BLaER1 treated with 17β-estradiol and CSF1 and Interleukin-3, amounts not matched to agents 10 nM and 100 nM (cell line): ENCODE results near the gene NFATC2IP.

Experiments
- H3K27ac ChIP-seq, 11 experiments: shearing (Covaris generic); formaldehyde crosslinking; 2 replicates each; pipeline ENCODE4 v1.8.1; 2022
- H3K27me3 ChIP-seq, 11 experiments: shearing (Covaris generic); formaldehyde crosslinking; 2 replicates each; pipeline ENCODE4 v1.8.1; 2022
- H3K36me3 ChIP-seq, 11 experiments: shearing (Covaris generic); formaldehyde crosslinking; 2 replicates each; pipeline ENCODE4 v1.8.1; 2022
- H3K4me1 ChIP-seq, 10 experiments: shearing (Covaris generic); formaldehyde crosslinking; 2 replicates each; pipeline ENCODE4 v1.8.1; 2022
- H3K4me2 ChIP-seq, 11 experiments: shearing (Covaris generic); formaldehyde crosslinking; 2 replicates each; pipeline ENCODE4 v1.8.1; 2022
- H3K4me3 ChIP-seq, 10 experiments: shearing (Covaris generic); formaldehyde crosslinking; 2 replicates each; pipeline ENCODE4 v1.8.1; 2022
- H3K9ac ChIP-seq, 11 experiments: shearing (Covaris generic); formaldehyde crosslinking; 2 replicates each; pipeline ENCODE4 v1.8.1; 2022
- H3K9me3 ChIP-seq, 11 experiments: shearing (Covaris generic); formaldehyde crosslinking; replicated peaks in 1 of 11; 2 replicates each; pipeline ENCODE4 v1.8.1; 2022
- H4K20me1 ChIP-seq, 11 experiments: shearing (Covaris generic); formaldehyde crosslinking; 2 replicates each; pipeline ENCODE4 v1.8.1; 2022
- Cebpa-rat ChIP-seq, 11 experiments: shearing (Covaris generic); IDR thresholded peaks; 2 replicates each; pipeline ENCODE4 v1.8.1; 2022

The NFATC2IP gene

GRCh38 chr16:28905800-28906372 lies 44.9 kb upstream of the NFATC2IP start:
- peaks cover 0 to 22% (median 0%) of the 10 kb centered on the region in 11 experiments; a peak in 3 of 22 replicates for H4K20me1 ChIP-seq
- H3K4me2 ChIP-seq, result 0 out of 22 replicates have a peak overlapping the region, but pooled peaks of 3 of the 11 experiments have one; percentile 15 to 28 (median 18)
- H3K9me3 ChIP-seq, result no peaks in the 10 kb centered on the region
- H3K27ac ChIP-seq, result peak overlapping the region in 3 of 11 experiments; percentile 14 to 31 (median 17); a peak in 2 of 22 replicates
- TF ChIP-seq Cebpa-rat (IDR thresholded peaks at IDR 0.05), result no peak
- H3K27me3 ChIP-seq, result no peaks in the 10 kb centered on the region
- peaks cover 17 to 79% (median 57%) of the 10 kb centered on the region in 10 experiments for H3K4me1 ChIP-seq
- peaks cover 56 to 72% (median 64%) of the 10 kb centered on the region in 11 experiments for H3K36me3 ChIP-seq
- 0 out of 22 replicates have a peak overlapping the region, but pooled peaks of 2 of the 11 experiments have one; percentile 8 to 27 for H3K9ac ChIP-seq
- H3K4me3 ChIP-seq, result no peak overlapping the region

- H3K27ac ChIP-seq, result peak overlapping the region in 5 of 11 experiments; percentile 18 to 84 (median 81); a peak in 7 of 22 replicates
- H4K20me1 ChIP-seq, result peaks cover 0 to 25% (median 0%) of the 10 kb centered on the region in 11 experiments; a peak in 3 of 22 replicates
- peak overlapping the region in 6 of 11 experiments; percentile 3 to 51 (median 32); a peak in 7 of 22 replicates for H3K9ac ChIP-seq
- TF ChIP-seq Cebpa-rat (IDR thresholded peaks at IDR 0.05), result no peak
- H3K4me3 ChIP-seq, result no peak overlapping the region
- peaks cover 0 to 69% (median 36%) of the 10 kb centered on the region in 10 experiments; a peak in 15 of 20 replicates for H3K4me1 ChIP-seq
- H3K4me2 ChIP-seq, result peak overlapping the region in 5 of 11 experiments; percentile 9 to 44 (median 32); a peak in 6 of 22 replicates
- no peaks in the 10 kb centered on the region for H3K27me3 ChIP-seq
- no peaks in the 10 kb centered on the region for H3K9me3 ChIP-seq
- H3K36me3 ChIP-seq, result peaks cover 76 to 99% (median 93%) of the 10 kb centered on the region in 11 experiments
These were observed 40.4 kb upstream of the NFATC2IP start for GRCh38 chr16:28910086-28911031.

- Histone ChIP-seq H3K36me3 (peaks cover 78 to 100% (median 94%) of the 10 kb centered on the region in 11 experiments), H3K4me1 (peaks cover 0 to 64% (median 36%) of the 10 kb centered on the region in 10 experiments; a peak in 15 of 20 replicates), H3K27me3 (no peaks in the 10 kb centered on the region), H3K4me3 (no peak overlapping the region), H3K27ac (peak overlapping the region in 8 of 11 experiments; percentile 28 to 84 (median 66); a peak in 14 of 22 replicates), H3K9ac (peak overlapping the region in 9 of 11 experiments; percentile 7 to 75 (median 37); a peak in 14 of 22 replicates), H3K4me2 (peak overlapping the region in 7 of 11 experiments; percentile 34 to 65 (median 53); a peak in 14 of 22 replicates), H3K9me3 (no peaks in the 10 kb centered on the region), H4K20me1 (peaks cover 0 to 9% (median 0%) of the 10 kb centered on the region in 11 experiments; a peak in 4 of 22 replicates)
- peak in 4 of 11 experiments; percentile 30 to 74 (median 48); a peak in 4 of 22 replicates for TF ChIP-seq Cebpa-rat (IDR thresholded peaks at IDR 0.05)
These were observed 38.2 kb upstream of the NFATC2IP start for GRCh38 chr16:28912558-28912957.

GRCh38 chr16:28913946-28914724 lies 36.6 kb upstream of the NFATC2IP start:
- Histone ChIP-seq H3K4me1 (peaks cover 0 to 54% (median 30%) of the 10 kb centered on the region in 10 experiments; a peak in 14 of 20 replicates), H4K20me1 (peaks cover 0 to 9% (median 0%) of the 10 kb centered on the region in 11 experiments; a peak in 4 of 22 replicates), H3K4me2 (peak overlapping the region in 2 of 11 experiments; percentile 6 to 58; a peak in 2 of 22 replicates), H3K4me3 (no peak overlapping the region), H3K9me3 (no peaks in the 10 kb centered on the region), H3K9ac (peak overlapping the region in 4 of 11 experiments; percentile 19 to 56 (median 33); a peak in 4 of 22 replicates), H3K27me3 (no peaks in the 10 kb centered on the region), H3K36me3 (peaks cover 79 to 100% (median 96%) of the 10 kb centered on the region in 11 experiments), H3K27ac (peak overlapping the region in 5 of 11 experiments; percentile 8 to 84 (median 81); a peak in 8 of 22 replicates)
- TF ChIP-seq Cebpa-rat (IDR thresholded peaks at IDR 0.05), result no peak

- H3K36me3 ChIP-seq, result peaks cover 84 to 100% (median 97%) of the 10 kb centered on the region in 11 experiments
- peaks cover 0 to 50% (median 30%) of the 10 kb centered on the region in 10 experiments; a peak in 14 of 20 replicates for H3K4me1 ChIP-seq
- H3K9me3 ChIP-seq, result no peaks in the 10 kb centered on the region
- no peak overlapping the region for H3K9ac ChIP-seq
- peak overlapping the region in 1 of 11 experiments; percentile 83; a peak in 1 of 22 replicates for H3K27ac ChIP-seq
- no peaks in the 10 kb centered on the region for H3K27me3 ChIP-seq
- H4K20me1 ChIP-seq, result peaks cover 0 to 9% (median 0%) of the 10 kb centered on the region in 11 experiments; a peak in 4 of 22 replicates
- H3K4me3 ChIP-seq, result no peak overlapping the region
- TF ChIP-seq Cebpa-rat (IDR thresholded peaks at IDR 0.05), result no peak
- no peak overlapping the region for H3K4me2 ChIP-seq
These were observed 35.6 kb upstream of the NFATC2IP start for GRCh38 chr16:28915181-28915580.

- Histone ChIP-seq H3K4me1 (peaks cover 4 to 51% (median 36%) of the 10 kb centered on the region in 10 experiments; a peak in 18 of 20 replicates), H3K27ac (peak overlapping the region in 3 of 11 experiments; percentile 13 to 41 (median 35); a peak in 2 of 22 replicates)
- no peak for TF ChIP-seq Cebpa-rat (IDR thresholded peaks at IDR 0.05)
These were observed 33.6 kb upstream of the NFATC2IP start for GRCh38 chr16:28917095-28917494.

GRCh38 chr16:28918698-28919097 lies 32.0 kb upstream of the NFATC2IP start:
- no peak overlapping the region for H3K27ac ChIP-seq
- no peak for TF ChIP-seq Cebpa-rat (IDR thresholded peaks at IDR 0.05)
- peaks cover 0 to 9% (median 0%) of the 10 kb centered on the region in 11 experiments; a peak in 5 of 22 replicates for H4K20me1 ChIP-seq
- peaks cover 62 to 93% (median 81%) of the 10 kb centered on the region in 11 experiments for H3K36me3 ChIP-seq
- no peaks in the 10 kb centered on the region for H3K27me3 ChIP-seq
- H3K4me1 ChIP-seq, result peaks cover 17 to 51% (median 37%) of the 10 kb centered on the region in 10 experiments
- no peak overlapping the region for H3K4me3 ChIP-seq
- H3K9ac ChIP-seq, result no peak overlapping the region; a peak in 1 of 22 replicates
- no peaks in the 10 kb centered on the region for H3K9me3 ChIP-seq
- H3K4me2 ChIP-seq, result no peak overlapping the region

More at GRCh38 chr16:28917095-28917494, 33.6 kb upstream of the NFATC2IP start:
- no peaks in the 10 kb centered on the region for H3K27me3 ChIP-seq
- H3K4me2 ChIP-seq, result no peak overlapping the region
- H4K20me1 ChIP-seq, result peaks cover 0 to 9% (median 0%) of the 10 kb centered on the region in 11 experiments; a peak in 4 of 22 replicates
- no peak overlapping the region for H3K4me3 ChIP-seq
- H3K9me3 ChIP-seq, result no peaks in the 10 kb centered on the region
- H3K9ac ChIP-seq, result 0 out of 22 replicates have a peak overlapping the region, but pooled peaks of 1 of the 11 experiments have one; percentile 4
- H3K36me3 ChIP-seq, result peaks cover 74 to 98% (median 88%) of the 10 kb centered on the region in 11 experiments
